SK-N-SH treated with all-trans-retinoic acid at 6 μM for 48 hours (cell line): Measurements from ENCODE around the gene FOXP4.

Source experiments
- ATAC-seq: fragments of 200-7000 bp; cut with Tn5 transposase; 3 replicates; pipeline ENCODE4 v1.9.1; 2020; ENCODE audit warnings: mild to moderate bottlenecking, moderate library complexity
- ARNTL ChIP-seq: fragments of 450-650 bp; formaldehyde crosslinking; IDR thresholded peaks from 2 replicates; pipeline ENCODE4 v1.5.0; 2020; ENCODE audit warnings: low read depth, mild to moderate bottlenecking, moderate library complexity, borderline replicate concordance
- BACH2 ChIP-seq: fragments of 250-450 bp; sonication (Bioruptor Pico); IDR thresholded peaks from 2 replicates; pipeline ENCODE4 v1.9.0; 2021; ENCODE audit warnings: mild to moderate bottlenecking, borderline replicate concordance
- CSDC2 ChIP-seq: fragments of 250-450 bp; sonication (Bioruptor Pico); IDR thresholded peaks from 2 replicates; pipeline ENCODE4 v1.5.0; 2020; ENCODE audit warnings: mild to moderate bottlenecking, moderate library complexity
- ESRRG ChIP-seq: fragments of 250-450 bp; sonication (Bioruptor Pico); IDR thresholded peaks from 2 replicates; pipeline ENCODE4 v1.6.1; 2021; ENCODE audit warnings: mild to moderate bottlenecking
- GLIS3 ChIP-seq: fragments of 250-450 bp; sonication (Bioruptor Pico); IDR thresholded peaks from 2 replicates; pipeline ENCODE4 v1.5.0; 2020; ENCODE audit warnings: mild to moderate bottlenecking, moderate library complexity
- ISL1 ChIP-seq: fragments of 250-450 bp; sonication (Bioruptor Pico); IDR thresholded peaks from 2 replicates; pipeline ENCODE4 v2.1.2; 2022; ENCODE audit warnings: mild to moderate bottlenecking, moderate library complexity
- PATZ1 ChIP-seq: fragments of 250-450 bp; sonication (Bioruptor Pico); IDR thresholded peaks from 2 replicates; pipeline ENCODE4 v1.8.0; 2020; ENCODE audit warnings: mild to moderate bottlenecking, moderate library complexity, borderline replicate concordance
- PPARA ChIP-seq: fragments of 250-450 bp; sonication (Bioruptor Pico); IDR thresholded peaks from 2 replicates; pipeline ENCODE4 v1.5.0; 2020; ENCODE audit warnings: mild to moderate bottlenecking, borderline replicate concordance
- RARB ChIP-seq: fragments of 250-450 bp; sonication (Bioruptor Pico); IDR thresholded peaks from 2 replicates; pipeline ENCODE4 v1.8.0; 2021; ENCODE audit warnings: mild to moderate bottlenecking, moderate library complexity
- TCF4 ChIP-seq: fragments of 250-450 bp; sonication (Bioruptor Pico); IDR thresholded peaks from 2 replicates; pipeline ENCODE4 v1.8.0; 2021; ENCODE audit warnings: mild to moderate bottlenecking, moderate library complexity, borderline replicate concordance
- TSHZ2 ChIP-seq: fragments of 250-450 bp; sonication (Bioruptor Pico); IDR thresholded peaks from 2 replicates; pipeline ENCODE4 v1.5.0; 2020; ENCODE audit warnings: mild to moderate bottlenecking, moderate library complexity
- ZC3H10 ChIP-seq: fragments of 250-450 bp; sonication (Bioruptor Pico); IDR thresholded peaks from 2 replicates; pipeline ENCODE4 v1.5.1; 2021; ENCODE audit warnings: mild to moderate bottlenecking, moderate library complexity
- ZFP3 ChIP-seq: fragments of 250-450 bp; sonication (Bioruptor Pico); IDR thresholded peaks from 2 replicates; pipeline ENCODE4 v1.5.0; 2020; ENCODE audit warnings: mild to moderate bottlenecking, moderate library complexity
- ZFP30 ChIP-seq: fragments of 450-650 bp; formaldehyde crosslinking; IDR thresholded peaks from 2 replicates; pipeline ENCODE4 v1.5.0; 2022; ENCODE audit warnings: mild to moderate bottlenecking, moderate library complexity
- ZNF565 ChIP-seq: fragments of 450-650 bp; formaldehyde crosslinking; conservative IDR thresholded peaks from 2 replicates; pipeline ENCODE4 v1.5.0; 2020; ENCODE audit warnings: low read depth, mild to moderate bottlenecking, moderate library complexity
- ZNF70 ChIP-seq: fragments of 450-650 bp; formaldehyde crosslinking; IDR thresholded peaks from 2 replicates; pipeline ENCODE4 v1.5.0; 2020; ENCODE audit warnings: mild to moderate bottlenecking, moderate library complexity
- ZNF8 ChIP-seq: fragments of 450-650 bp; formaldehyde crosslinking; IDR thresholded peaks from 2 replicates; pipeline ENCODE4 v1.5.0; 2020; ENCODE audit warnings: mild to moderate bottlenecking, moderate library complexity
- TF ChIP-seq, protein P1 (sequence below): fragments of 250-450 bp; sonication (Bioruptor Pico); IDR thresholded peaks from 2 replicates; pipeline ENCODE4 v1.5.1; 2021; ENCODE audit warnings: mild to moderate bottlenecking, moderate library complexity
- TF ChIP-seq, protein P2 (sequence below): fragments of 250-450 bp; sonication (Bioruptor Pico); IDR thresholded peaks from 2 replicates; pipeline ENCODE4 v1.8.0; 2021; ENCODE audit warnings: low read depth, mild to moderate bottlenecking, moderate library complexity, borderline replicate concordance

Gene FOXP4

GRCh38 chr6:41570259-41570615 is 24.1 kb downstream of the FOXP4 start:
- TF ChIP-seq RARB (no peak), PATZ1 (CRISPR knock-in tag) (no peak), PPARA (CRISPR knock-in tag) (no peak), ISL1 (CRISPR knock-in tag) (no peak), ZNF70 (CRISPR knock-in tag) (no peak)
- TF ChIP-seq, protein P1, sequence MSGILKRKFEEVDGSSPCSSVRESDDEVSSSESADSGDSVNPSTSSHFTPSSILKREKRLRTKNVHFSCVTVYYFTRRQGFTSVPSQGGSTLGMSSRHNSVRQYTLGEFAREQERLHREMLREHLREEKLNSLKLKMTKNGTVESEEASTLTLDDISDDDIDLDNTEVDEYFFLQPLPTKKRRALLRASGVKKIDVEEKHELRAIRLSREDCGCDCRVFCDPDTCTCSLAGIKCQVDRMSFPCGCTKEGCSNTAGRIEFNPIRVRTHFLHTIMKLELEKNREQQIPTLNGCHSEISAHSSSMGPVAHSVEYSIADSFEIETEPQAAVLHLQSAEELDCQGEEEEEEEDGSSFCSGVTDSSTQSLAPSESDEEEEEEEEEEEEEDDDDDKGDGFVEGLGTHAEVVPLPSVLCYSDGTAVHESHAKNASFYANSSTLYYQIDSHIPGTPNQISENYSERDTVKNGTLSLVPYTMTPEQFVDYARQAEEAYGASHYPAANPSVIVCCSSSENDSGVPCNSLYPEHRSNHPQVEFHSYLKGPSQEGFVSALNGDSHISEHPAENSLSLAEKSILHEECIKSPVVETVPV (CRISPR knock-in tag), result no peak
- TF ChIP-seq, all 23 proteins: peak for 0
- no peak for ATAC-seq

- peak; percentile 36; the same call in 2 of the 3 replicates for ATAC-seq
- TF ChIP-seq, protein P1 (CRISPR knock-in tag), result no peak
Observed at GRCh38 chr6:41571021-41571780, 25.0 kb downstream of the FOXP4 start.

DNA sequence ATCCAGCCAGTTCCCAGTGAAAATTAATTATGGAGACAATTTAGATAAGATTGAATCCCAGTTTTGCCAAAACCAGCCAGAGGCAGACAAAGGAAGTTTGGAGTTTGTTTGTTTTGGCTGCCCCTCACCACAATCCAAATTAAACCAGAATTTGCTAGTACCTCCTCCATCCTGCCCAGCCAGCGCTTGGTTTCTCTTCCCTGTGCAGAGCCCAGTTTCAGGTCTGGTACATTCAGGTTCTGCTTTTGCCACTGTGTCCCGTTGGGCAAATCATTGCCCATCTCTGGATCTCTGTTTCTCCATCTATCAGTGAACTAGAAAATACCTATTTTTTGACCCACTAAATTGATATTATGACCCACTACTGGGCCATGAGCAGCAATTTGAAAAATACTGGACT is 26.4 kb downstream of the FOXP4 start:
- no peak for ATAC-seq
- no peak for TF ChIP-seq ZFP3 (CRISPR knock-in tag)
- no peak for TF ChIP-seq ZNF565 (CRISPR knock-in tag)
- no peak for TF ChIP-seq GLIS3 (CRISPR knock-in tag)
- no peak for TF ChIP-seq ZNF8
- TF ChIP-seq TCF4 (CRISPR knock-in tag), result no peak
- no peak for TF ChIP-seq TSHZ2
- TF ChIP-seq, protein P2, sequence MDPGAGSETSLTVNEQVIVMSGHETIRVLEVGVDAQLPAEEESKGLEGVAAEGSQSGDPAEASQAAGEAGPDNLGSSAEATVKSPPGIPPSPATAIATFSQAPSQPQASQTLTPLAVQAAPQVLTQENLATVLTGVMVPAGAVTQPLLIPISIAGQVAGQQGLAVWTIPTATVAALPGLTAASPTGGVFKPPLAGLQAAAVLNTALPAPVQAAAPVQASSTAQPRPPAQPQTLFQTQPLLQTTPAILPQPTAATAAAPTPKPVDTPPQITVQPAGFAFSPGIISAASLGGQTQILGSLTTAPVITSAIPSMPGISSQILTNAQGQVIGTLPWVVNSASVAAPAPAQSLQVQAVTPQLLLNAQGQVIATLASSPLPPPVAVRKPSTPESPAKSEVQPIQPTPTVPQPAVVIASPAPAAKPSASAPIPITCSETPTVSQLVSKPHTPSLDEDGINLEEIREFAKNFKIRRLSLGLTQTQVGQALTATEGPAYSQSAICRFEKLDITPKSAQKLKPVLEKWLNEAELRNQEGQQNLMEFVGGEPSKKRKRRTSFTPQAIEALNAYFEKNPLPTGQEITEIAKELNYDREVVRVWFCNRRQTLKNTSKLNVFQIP (CRISPR knock-in tag), result no peak
- no peak for TF ChIP-seq ARNTL
- TF ChIP-seq PATZ1 (CRISPR knock-in tag), result no peak
- no peak for TF ChIP-seq ESRRG
- no peak for TF ChIP-seq BACH2 (CRISPR knock-in tag)
- no peak for TF ChIP-seq RARB
- no peak for TF ChIP-seq CSDC2 (CRISPR knock-in tag)
- TF ChIP-seq ZC3H10 (CRISPR knock-in tag), result no peak
- TF ChIP-seq ZFP30 (CRISPR knock-in tag), result no peak
